Liver (tissue), 9 donors: ENCODE results near the gene SLPI. TPM values are rescaled to one million over a fixed set of nuclear protein-coding genes. Genes with fewer than 3 reads are reported as not detected.

Source experiments
- DNase-seq: peaks from one replicate; pipeline ENCODE4 v3.0.0-alpha.2; 2017; ENCODE audit warnings: low spot score
- H3K27ac ChIP-seq, 2 donors: one replicate each; pipeline ENCODE4 v1.7.0; 2013; ENCODE audit warnings: inconsistent platforms in 2 of 2, low read length in 2 of 2, control low read depth in 1 of 2, low read depth in 1 of 2, mild to moderate bottlenecking in 1 of 2
- H3K27me3 ChIP-seq, 4 donors: one replicate each; pipeline versions ENCODE4 v1.6.1 to v1.7.0; 2013; ENCODE audit warnings: low read length in 3 of 4, inconsistent platforms in 1 of 4, mild to moderate bottlenecking in 1 of 4, moderate library complexity in 1 of 4; ENCODE audit not compliant: control insufficient read depth in 4 of 4, insufficient read depth in 4 of 4
- H3K36me3 ChIP-seq, 4 donors: one replicate each; pipeline versions ENCODE4 v1.6.1 to v1.7.0; 2013; ENCODE audit warnings: low read length in 3 of 4, mild to moderate bottlenecking in 3 of 4, low read depth in 1 of 4, moderate library complexity in 1 of 4; ENCODE audit not compliant: control insufficient read depth in 4 of 4, insufficient read depth in 3 of 4
- H3K4me1 ChIP-seq, 4 donors: one replicate each; pipeline versions ENCODE4 v1.6.1 to v1.7.0; 2013; ENCODE audit warnings: low read length in 3 of 4, mild to moderate bottlenecking in 3 of 4, moderate library complexity in 1 of 4; ENCODE audit not compliant: control insufficient read depth in 4 of 4, insufficient read depth in 4 of 4
- H3K4me3 ChIP-seq, 3 donors: one replicate each; pipeline versions ENCODE4 v1.6.1 to v1.7.0; 2013; ENCODE audit warnings: low read length in 3 of 3, control low read depth in 1 of 3, low read depth in 1 of 3, mild to moderate bottlenecking in 1 of 3
- H3K9ac ChIP-seq, 2 donors: one replicate each; pipeline ENCODE4 v1.7.0; 2013; ENCODE audit warnings: low read length in 2 of 2, mild to moderate bottlenecking in 2 of 2, moderate library complexity in 2 of 2, control low read depth in 1 of 2, low read depth in 1 of 2
- H3K9me3 ChIP-seq, 4 donors: one replicate each; pipeline versions ENCODE4 v1.6.1 to v1.7.0; 2013; ENCODE audit warnings: low read length in 3 of 4; ENCODE audit not compliant: control insufficient read depth in 4 of 4
- EGR1 ChIP-seq, 2 donors: IDR thresholded peaks; 2 replicates each; pipeline ENCODE4 v1.6.1; 2016 to 2018; ENCODE audit warnings: antibody characterized with exemption in 2 of 2, low read depth in 2 of 2
- FOXA1 ChIP-seq: IDR thresholded peaks from 2 replicates; pipeline ENCODE4 v1.6.1; 2016; ENCODE audit warnings: antibody characterized with exemption
- GABPA ChIP-seq, 2 donors: IDR thresholded peaks in 1 of 2; conservative IDR thresholded peaks in 1 of 2; 2 replicates each; pipeline ENCODE4 v1.6.1; 2016; ENCODE audit warnings: antibody characterized with exemption in 2 of 2, mild to moderate bottlenecking in 1 of 2, moderate library complexity in 1 of 2
- HNF4A ChIP-seq, 2 donors: conservative IDR thresholded peaks; 2 replicates each; pipeline ENCODE4 v1.6.1; 2016; ENCODE audit warnings: antibody characterized with exemption in 2 of 2, mild to moderate bottlenecking in 2 of 2
- NR2F2 ChIP-seq: IDR thresholded peaks from 2 replicates; pipeline ENCODE4 v1.6.1; 2016; ENCODE audit warnings: antibody characterized with exemption
- RAD21 ChIP-seq, 2 donors: IDR thresholded peaks; 2 replicates each; pipeline ENCODE4 v1.6.1; 2016; ENCODE audit warnings: antibody characterized with exemption in 2 of 2, mild to moderate bottlenecking in 2 of 2
- RXRA ChIP-seq, 2 donors: IDR thresholded peaks; 2 replicates each; pipeline ENCODE4 v1.6.1; 2017 to 2018; ENCODE audit warnings: antibody characterized with exemption in 2 of 2, mild to moderate bottlenecking in 1 of 2
- SP1 ChIP-seq: IDR thresholded peaks from 2 replicates; pipeline ENCODE4 v1.6.1; 2018; ENCODE audit warnings: antibody characterized with exemption, mild to moderate bottlenecking
- TAF1 ChIP-seq: conservative IDR thresholded peaks from 2 replicates; pipeline ENCODE4 v1.6.1; 2016; ENCODE audit warnings: antibody characterized with exemption, mild to moderate bottlenecking
- WGBS: extraction: QIAGEN DNeasy Blood & Tissue Kit; methylation state at CpG from one replicate; pipeline ENCODE4 v1.1.7; 2013; 5-methylcytosine and 5-hydroxymethylcytosine counted together
- polyA plus RNA-seq, 2 donors: library from polyadenylated mRNA; stranded (reverse) in 1 of 2; unstranded in 1 of 2; fragments of 200-250 nt in 1 of 2; fragments of >200 nt in 1 of 2; fragmentation: Nextera tagmentation in 1 of 2; extraction: Ambion mirVana in 1 of 2; gene quantifications; one replicate each; pipeline versions ENCODE4 v1.2.1 to v1.2.3, GENCODE V29; 2013 to 2015
- total RNA-seq, 2 donors: library from RNA; depleted of rRNA; stranded (reverse); fragments of >200 nt; gene quantifications; one replicate each; pipeline ENCODE4 v1.2.3, GENCODE V29; 2014
- TF ChIP-seq, protein P1 (sequence below): IDR thresholded peaks from 2 replicates; pipeline ENCODE4 v1.6.1; 2016; ENCODE audit warnings: antibody characterized with exemption
- TF ChIP-seq, protein P2 (sequence below): IDR thresholded peaks from 2 replicates; pipeline ENCODE4 v1.6.1; 2016; ENCODE audit warnings: antibody characterized with exemption
- TF ChIP-seq, protein P3 (sequence below): IDR thresholded peaks from 2 replicates; pipeline ENCODE4 v1.6.1; 2016; ENCODE audit warnings: antibody characterized with exemption
- TF ChIP-seq, protein P4 (sequence below): fragments of 150-350 bp; IDR thresholded peaks from 2 replicates; pipeline ENCODE4 v1.5.1; 2017; ENCODE audit warnings: improper control_type of control experiment, low read depth, low read length; ENCODE audit not compliant: missing input control
- donor health status: healthy.
- donor health status: healthy.
- donor health status: healthy.
- donor health status: healthy.
- donor health status: healthy.

SLPI gene
- total and polyA plus RNA-seq, 4 donors, result 1.9 to 308 (median 93.9) TPM

DNA sequence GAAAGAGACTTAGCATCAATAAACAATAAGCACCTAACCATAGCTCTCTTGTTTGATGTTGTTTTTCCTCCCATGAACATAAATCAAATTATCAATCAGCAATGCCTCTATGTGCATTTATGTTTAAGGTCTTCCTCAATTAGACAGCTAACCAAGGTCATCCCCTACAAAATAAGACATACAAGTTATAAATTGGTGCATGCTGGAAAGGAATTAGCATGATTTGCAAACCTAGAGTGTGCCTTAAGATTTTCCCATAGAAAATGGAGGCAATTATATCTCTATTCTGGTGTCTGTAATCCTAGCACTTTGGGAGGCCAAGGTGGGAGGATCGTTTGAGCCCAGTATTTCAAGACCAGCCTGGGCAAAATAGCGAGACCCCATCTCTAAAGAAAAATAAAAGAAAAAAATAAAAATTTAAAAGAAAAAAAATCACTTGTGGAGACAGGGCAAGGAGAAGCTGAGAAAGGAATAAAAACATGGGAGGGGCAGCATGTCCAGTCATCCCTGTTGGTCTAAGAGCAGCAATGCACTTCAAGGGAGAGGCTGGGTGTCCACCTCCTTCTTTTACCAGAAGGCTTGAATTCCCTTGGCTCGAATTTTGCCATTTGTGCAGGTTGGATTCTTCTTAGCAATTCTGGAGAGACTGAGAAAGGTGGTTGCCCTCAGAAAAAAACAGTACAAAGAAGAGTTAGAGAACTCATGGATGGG lies 9.3 kb upstream of the SLPI start (continued):
- TF ChIP-seq, protein P1, sequence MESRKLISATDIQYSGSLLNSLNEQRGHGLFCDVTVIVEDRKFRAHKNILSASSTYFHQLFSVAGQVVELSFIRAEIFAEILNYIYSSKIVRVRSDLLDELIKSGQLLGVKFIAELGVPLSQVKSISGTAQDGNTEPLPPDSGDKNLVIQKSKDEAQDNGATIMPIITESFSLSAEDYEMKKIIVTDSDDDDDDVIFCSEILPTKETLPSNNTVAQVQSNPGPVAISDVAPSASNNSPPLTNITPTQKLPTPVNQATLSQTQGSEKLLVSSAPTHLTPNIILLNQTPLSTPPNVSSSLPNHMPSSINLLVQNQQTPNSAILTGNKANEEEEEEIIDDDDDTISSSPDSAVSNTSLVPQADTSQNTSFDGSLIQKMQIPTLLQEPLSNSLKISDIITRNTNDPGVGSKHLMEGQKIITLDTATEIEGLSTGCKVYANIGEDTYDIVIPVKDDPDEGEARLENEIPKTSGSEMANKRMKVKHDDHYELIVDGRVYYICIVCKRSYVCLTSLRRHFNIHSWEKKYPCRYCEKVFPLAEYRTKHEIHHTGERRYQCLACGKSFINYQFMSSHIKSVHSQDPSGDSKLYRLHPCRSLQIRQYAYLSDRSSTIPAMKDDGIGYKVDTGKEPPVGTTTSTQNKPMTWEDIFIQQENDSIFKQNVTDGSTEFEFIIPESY, result no peak
- TF ChIP-seq, protein P2, sequence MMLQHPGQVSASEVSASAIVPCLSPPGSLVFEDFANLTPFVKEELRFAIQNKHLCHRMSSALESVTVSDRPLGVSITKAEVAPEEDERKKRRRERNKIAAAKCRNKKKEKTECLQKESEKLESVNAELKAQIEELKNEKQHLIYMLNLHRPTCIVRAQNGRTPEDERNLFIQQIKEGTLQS, result no peak
- TF ChIP-seq, protein P3, sequence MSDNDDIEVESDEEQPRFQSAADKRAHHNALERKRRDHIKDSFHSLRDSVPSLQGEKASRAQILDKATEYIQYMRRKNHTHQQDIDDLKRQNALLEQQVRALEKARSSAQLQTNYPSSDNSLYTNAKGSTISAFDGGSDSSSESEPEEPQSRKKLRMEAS, result no peak
- TF ChIP-seq RXRA (IDR thresholded peaks at IDR 0.05) (no peak), SP1 (no peak), RAD21 (IDR thresholded peaks at IDR 0.05) (no peak)

DNA sequence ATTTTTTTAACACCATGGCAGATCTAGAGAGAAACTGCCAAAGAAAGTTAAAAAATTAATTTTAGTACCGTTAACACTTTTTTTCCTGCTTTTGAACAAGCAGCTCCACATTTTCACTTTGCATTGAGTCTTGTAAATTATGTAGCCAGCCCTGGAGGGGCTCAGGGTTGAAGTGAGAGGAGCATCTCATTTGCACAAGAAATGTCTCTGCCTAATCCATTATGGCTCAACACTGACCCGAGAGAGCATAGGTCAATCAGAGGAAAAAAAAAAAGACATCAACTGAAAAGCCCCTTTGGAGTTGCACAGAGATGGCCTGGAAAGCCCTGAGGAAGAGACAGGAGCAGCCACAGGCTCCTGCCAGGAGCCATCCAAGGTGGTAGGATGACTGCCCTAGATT lies 4.3 kb upstream of the SLPI start:
- Histone ChIP-seq H3K36me3 (no peaks in the 10 kb centered on the region), H3K27ac (no peak overlapping the region), H3K4me1 (peaks cover 0 to 18% (median 14%) of the 10 kb centered on the region in 4 donors), H3K27me3 (no peaks in the 10 kb centered on the region), H3K9me3 (no peaks in the 10 kb centered on the region), H3K9ac (no peak overlapping the region), H3K4me3 (no peak overlapping the region)
- TF ChIP-seq GABPA (IDR thresholded peaks at IDR 0.05 in 1 of 2, conservative IDR thresholded peaks at IDR 0.05 in 1 of 2) (no peak), FOXA1 (no peak), SP1 (no peak), HNF4A (conservative IDR thresholded peaks at IDR 0.05) (no peak), RXRA (IDR thresholded peaks at IDR 0.05) (no peak), TAF1 (no peak), NR2F2 (no peak), EGR1 (IDR thresholded peaks at IDR 0.05; ENCODE audit: low read depth in 2 of 2) (no peak)
- TF ChIP-seq, protein P1, result no peak
- TF ChIP-seq, protein P4, sequence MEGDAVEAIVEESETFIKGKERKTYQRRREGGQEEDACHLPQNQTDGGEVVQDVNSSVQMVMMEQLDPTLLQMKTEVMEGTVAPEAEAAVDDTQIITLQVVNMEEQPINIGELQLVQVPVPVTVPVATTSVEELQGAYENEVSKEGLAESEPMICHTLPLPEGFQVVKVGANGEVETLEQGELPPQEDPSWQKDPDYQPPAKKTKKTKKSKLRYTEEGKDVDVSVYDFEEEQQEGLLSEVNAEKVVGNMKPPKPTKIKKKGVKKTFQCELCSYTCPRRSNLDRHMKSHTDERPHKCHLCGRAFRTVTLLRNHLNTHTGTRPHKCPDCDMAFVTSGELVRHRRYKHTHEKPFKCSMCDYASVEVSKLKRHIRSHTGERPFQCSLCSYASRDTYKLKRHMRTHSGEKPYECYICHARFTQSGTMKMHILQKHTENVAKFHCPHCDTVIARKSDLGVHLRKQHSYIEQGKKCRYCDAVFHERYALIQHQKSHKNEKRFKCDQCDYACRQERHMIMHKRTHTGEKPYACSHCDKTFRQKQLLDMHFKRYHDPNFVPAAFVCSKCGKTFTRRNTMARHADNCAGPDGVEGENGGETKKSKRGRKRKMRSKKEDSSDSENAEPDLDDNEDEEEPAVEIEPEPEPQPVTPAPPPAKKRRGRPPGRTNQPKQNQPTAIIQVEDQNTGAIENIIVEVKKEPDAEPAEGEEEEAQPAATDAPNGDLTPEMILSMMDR, result no peak
- TF ChIP-seq, protein P3, result no peak
- DNase-seq, result no peak
- 56% methylated on average over 2 of the region's 2 CpGs for WGBS
